Right lobe of liver (tissue), 6 donors: Measurements from ENCODE around the gene PARD6G. TPM values are rescaled to one million over a fixed set of nuclear protein-coding genes. Genes with fewer than 3 reads are reported as not detected.
"Not testable (repeated sequence)": the region's sequence is repeated elsewhere in the genome, so short reads cannot be mapped to it uniquely, and the experiment has no call there.

Experiments
- ATAC-seq, 4 donors: fragments of 200-7000 bp; cut with Tn5 transposase; one replicate each; pipeline ENCODE4 v1.9.1; 2020; ENCODE audit warnings: mild to moderate bottlenecking in 4 of 4, moderate library complexity in 4 of 4
- DNase-seq, 3 donors: peaks; one replicate each; pipeline ENCODE4 v3.0.0-alpha.2; 2020
- H3K27ac ChIP-seq, 3 donors: fragments of 200-600 bp; one replicate each; pipeline ENCODE4 v1.8.0; 2022
- H3K27me3 ChIP-seq, 2 donors: fragments of 200-600 bp; one replicate each; pipeline ENCODE4 v1.8.0; 2022
- H3K36me3 ChIP-seq, 4 donors: fragments of 200-600 bp; sonication (generic) in 1 of 4; one replicate each; pipeline versions ENCODE4 v1.5.1 to v1.8.0; 2017 to 2022; ENCODE audit warnings: control low read depth in 1 of 4
- H3K4me1 ChIP-seq, 4 donors: fragments of 200-600 bp; sonication (generic) in 1 of 4; one replicate each; pipeline versions ENCODE4 v1.5.1 to v1.8.0; 2017 to 2022; ENCODE audit warnings: control low read depth in 1 of 4
- H3K4me3 ChIP-seq, 3 donors: fragments of 200-600 bp; one replicate each; pipeline ENCODE4 v1.8.0; 2022
- H3K9me3 ChIP-seq, 4 donors: fragments of 200-600 bp; sonication (generic) in 1 of 4; one replicate each; pipeline versions ENCODE4 v1.5.1 to v1.8.0; 2017 to 2022; ENCODE audit warnings: control low read depth in 1 of 4
- CTCF ChIP-seq, 4 donors: fragments of 200-600 bp in 3 of 4; fragments of 450-650 bp in 1 of 4; IDR thresholded peaks; one replicate each; pipeline versions ENCODE4 v1.5.1 to v1.8.0; 2016 to 2022; ENCODE audit warnings: antibody characterized with exemption in 4 of 4, mild to moderate bottlenecking in 2 of 4
- POLR2A ChIP-seq: fragments of 450-650 bp; IDR thresholded peaks from one replicate; pipeline ENCODE4 v1.6.1; 2017; ENCODE audit warnings: antibody characterized with exemption, mild to moderate bottlenecking
- WGBS: methylation state at CpG from one replicate; pipeline ENCODE4 v1.1.6; 2018; ENCODE audit warnings: low coverage, low lambda C conversion rate; ENCODE audit not compliant: insufficient coverage; ENCODE audit errors: missing lambda C conversion rate; 5-methylcytosine and 5-hydroxymethylcytosine counted together
- intact Hi-C, 2 donors: fragments of 100-400 bp; cut with DNase I; formaldehyde crosslinking; loops; one replicate each; pipeline versions ENCODE4 v1.11.2 to v1.14.1; 2022
- long read RNA-seq: library from polyadenylated mRNA; unstranded; transcript quantifications from one replicate; pipeline ENCODE4 v2.0.0, GENCODE V29; 2019
- total RNA-seq, 6 experiments: library from RNA; depleted of rRNA in 2 of 6; stranded (reverse); fragments of >200 nt in 2 of 6; fragmentation: NEBNext Ultra II Directional in 3 of 6; extraction: Animal tissue kit (Norgen Biotek cat#: 25700) in 3 of 6; gene quantifications; one replicate each; pipeline versions ENCODE4 v1.1.0 to v1.2.4, GENCODE V29; 2016 to 2023
- donor health status: DM: no; HTN: yes; CAD: no.
- donor health status: DM: no; HTN: no; CAD: no.
- donor health status: DM: no; HTN: no; CAD: no.
- donor health status: DM: no; HTN: yes; CAD: no.
- donor health status: DM: no; HTN: yes; CAD: no.

PARD6G gene
- total RNA-seq = 1 to 10 TPM; 1.1 to 5.5 (median 2.1) TPM
- long read RNA-seq, partial matches to known transcripts = 1 of 1 reads
- long read RNA-seq, other reads (novel, unspliced or antisense) = 0 of 1 reads

GRCh38 chr18:80247393-80247841 is at the start of gene PARD6G:
PARD6G (minus strand) TSS chr18:80247514; CDS start chr18:80247348, 166 bp downstream.
- DNase-seq = peak; percentile 89 to 91 (median 90)
- ATAC-seq = peak; percentile 93 to 98 (median 94)
- TF ChIP-seq POLR2A (no peak), CTCF (IDR thresholded peaks at IDR 0.05) (peak in 3 of 4 donors; percentile 14 to 27 (median 17))
- Histone ChIP-seq H3K4me1 (no peaks in the 10 kb centered on the region), H3K4me3 (peak within 1 kb of the TSS; percentile 62 to 70 (median 69)), H3K36me3 (no peaks in the 10 kb centered on the region), H3K9me3 (no peaks in the 10 kb centered on the region), H3K27ac (peak within 1 kb of the TSS in 2 of 3 donors; percentile 15 to 24), H3K27me3 (no peaks in the 10 kb centered on the region)
- WGBS = 3% methylated on average over 18 of the region's 60 CpGs
- intact Hi-C loops = no loop called here

GRCh38 chr18:80262241-80263033 is 15.1 kb upstream of the PARD6G start:
- ATAC-seq (peak in 3 of 4 donors; percentile 22 to 53 (median 45)), DNase-seq (peak; percentile 31 to 62 (median 53))
- H3K4me1 ChIP-seq, H3K4me3 ChIP-seq, H3K36me3 ChIP-seq, intact Hi-C loops, H3K27ac ChIP-seq, H3K27me3 ChIP-seq, H3K9me3 ChIP-seq: not testable (repeated sequence)
- 83% methylated on average over 84 of the region's 91 CpGs for whole genome bisulfite sequencing
- peak; percentile 37 to 43 (median 38) for TF ChIP-seq CTCF (IDR thresholded peaks at IDR 0.05)

- ATAC-seq = no peak
- WGBS = 77% methylated on average over 4 of the region's 4 CpGs
These were observed 12.3 kb upstream of the PARD6G start for GRCh38 chr18:80259610-80260009.

GRCh38 chr18:80258640-80259039 is 11.3 kb upstream of the PARD6G start:
- intact Hi-C loops = no loop called here
- no peaks in the 10 kb centered on the region for H3K27me3 ChIP-seq
- 61% methylated on average over 2 of the region's 3 CpGs for WGBS
- DNase-seq (no peak), ATAC-seq (peak in 1 of 4 donors; percentile 34)
- H3K36me3 ChIP-seq = no peaks in the 10 kb centered on the region
- H3K9me3 ChIP-seq = no peaks in the 10 kb centered on the region
- no peak for TF ChIP-seq CTCF (IDR thresholded peaks at IDR 0.05)
- no peak for TF ChIP-seq POLR2A
- H3K4me3 ChIP-seq = no peak overlapping the region
- no peaks in the 10 kb centered on the region for H3K4me1 ChIP-seq
- no peak overlapping the region for H3K27ac ChIP-seq

More at GRCh38 chr18:80259610-80260009, 12.3 kb upstream of the PARD6G start:
- Histone ChIP-seq H3K36me3 (no peaks in the 10 kb centered on the region), H3K27ac (no peak overlapping the region), H3K27me3 (no peaks in the 10 kb centered on the region), H3K4me1 (no peaks in the 10 kb centered on the region), H3K9me3 (no peaks in the 10 kb centered on the region), H3K4me3 (no peak overlapping the region)
- no peak for DNase-seq
- intact Hi-C loops = no loop called here
- no peak for TF ChIP-seq CTCF (IDR thresholded peaks at IDR 0.05)
- TF ChIP-seq POLR2A = no peak
